ENCODE data around the gene ARHGAP10.
"Not testable (repeated sequence)": the region's sequence is repeated elsewhere in the genome, so short reads cannot be mapped to it uniquely, and the experiment has no call there.

Gene ARHGAP10

DNA sequence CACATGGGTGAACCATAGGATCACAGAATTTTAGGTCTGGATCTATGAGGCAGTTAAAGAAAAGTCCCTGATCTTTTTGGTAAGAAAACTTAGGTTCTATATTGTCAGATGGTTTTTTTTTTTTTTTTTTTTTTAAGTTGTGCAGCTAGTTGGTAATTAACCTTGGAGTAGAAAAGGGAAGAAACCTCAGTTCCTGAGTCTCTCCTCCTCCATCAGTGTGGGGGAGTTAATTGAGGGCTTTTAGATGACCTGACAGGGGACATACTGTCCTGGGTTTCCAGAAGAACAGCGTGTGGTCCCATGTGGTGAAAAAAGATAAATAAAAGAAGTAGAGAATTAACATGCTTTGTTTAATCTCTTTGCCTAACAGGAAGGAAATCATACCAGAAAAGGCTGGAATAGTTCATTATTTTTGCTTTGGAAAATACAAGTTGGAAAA, 123.7 kb downstream of the ARHGAP10 start:
- no peak for DNase-seq

DNA sequence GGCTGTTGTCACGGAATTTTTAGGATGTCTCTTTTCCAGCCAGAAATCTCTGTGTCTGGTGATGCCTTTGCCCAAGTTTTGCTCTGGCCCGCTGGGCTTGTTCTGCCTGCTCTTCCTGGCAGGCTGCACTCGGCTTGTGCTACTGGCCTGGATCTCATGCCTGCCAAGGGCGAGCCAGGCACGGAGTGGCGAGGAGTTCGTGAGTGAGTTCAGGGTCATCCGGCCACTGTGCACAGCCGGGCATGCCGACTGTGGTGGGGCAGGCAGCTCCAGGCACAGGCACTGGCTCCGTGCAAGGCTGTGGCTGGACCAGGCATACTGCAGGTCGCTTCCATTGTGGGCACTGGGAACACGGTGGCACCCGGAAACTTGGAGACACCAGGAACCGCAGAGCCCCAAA, 129.1 kb downstream of the ARHGAP10 start:
- DNase-seq, result no peak

DNA sequence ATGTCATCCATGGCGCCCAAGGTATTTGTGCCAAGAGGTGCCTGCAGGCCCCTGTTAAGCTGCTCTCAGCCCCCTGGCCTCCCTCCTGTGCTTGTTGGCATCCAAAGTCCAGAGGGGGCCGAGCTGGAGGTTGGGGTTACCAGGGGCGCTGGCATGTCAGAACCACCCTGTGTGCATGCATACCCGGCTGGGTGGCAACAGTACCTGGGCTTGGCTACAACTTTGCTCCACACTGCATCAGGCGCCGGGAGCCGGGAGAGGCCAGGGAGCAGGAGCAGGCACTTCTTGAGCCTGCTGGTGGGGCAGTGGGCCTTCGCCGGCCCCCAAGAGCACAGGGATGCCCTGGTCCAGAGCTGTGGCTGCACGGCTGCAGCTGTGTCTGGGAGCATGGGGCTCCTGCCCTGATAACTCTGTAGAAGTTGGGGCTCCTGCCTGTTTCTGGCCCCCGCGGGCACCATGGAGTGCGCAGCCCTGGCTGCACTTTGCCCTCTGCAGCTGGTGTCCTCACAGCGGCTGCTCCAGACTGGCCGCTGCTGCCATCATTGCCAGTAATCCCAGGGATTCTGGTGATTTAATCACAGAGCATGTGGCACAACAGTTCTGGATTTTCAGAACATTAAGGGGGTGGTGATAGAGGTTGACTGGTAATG, 130.3 kb downstream of the ARHGAP10 start:
- DNase-seq, result no peak

DNA sequence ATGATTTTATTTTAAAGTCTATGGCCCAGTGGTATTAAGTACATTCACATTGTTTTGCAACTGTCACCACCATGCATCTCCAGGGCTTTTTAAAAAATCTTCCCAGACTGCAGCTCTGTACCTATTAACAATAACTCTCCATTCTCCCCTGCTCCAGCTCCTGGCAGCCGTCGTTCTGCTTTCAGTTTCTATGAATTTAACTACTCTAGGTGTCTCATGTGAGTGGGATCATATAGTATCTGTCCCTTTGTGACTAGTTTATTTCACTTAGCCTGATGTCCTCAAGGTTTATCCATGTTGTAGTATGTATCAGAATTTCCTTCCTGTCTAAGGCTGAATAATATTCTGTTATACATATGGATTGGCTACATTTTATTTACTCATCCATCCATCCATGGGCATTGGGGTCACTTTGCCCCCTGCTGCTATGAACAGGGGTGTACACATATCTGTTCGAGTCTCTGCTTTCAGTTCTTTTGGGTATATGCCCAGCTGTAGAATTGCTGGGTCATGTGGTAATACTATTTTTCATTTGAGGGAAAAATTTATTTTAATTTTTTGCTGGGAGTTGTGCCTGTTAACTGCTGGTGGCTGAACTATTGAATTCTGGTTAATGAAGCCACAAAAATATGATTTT, 131.3 kb downstream of the ARHGAP10 start:
- DNase-seq, result no peak

DNA sequence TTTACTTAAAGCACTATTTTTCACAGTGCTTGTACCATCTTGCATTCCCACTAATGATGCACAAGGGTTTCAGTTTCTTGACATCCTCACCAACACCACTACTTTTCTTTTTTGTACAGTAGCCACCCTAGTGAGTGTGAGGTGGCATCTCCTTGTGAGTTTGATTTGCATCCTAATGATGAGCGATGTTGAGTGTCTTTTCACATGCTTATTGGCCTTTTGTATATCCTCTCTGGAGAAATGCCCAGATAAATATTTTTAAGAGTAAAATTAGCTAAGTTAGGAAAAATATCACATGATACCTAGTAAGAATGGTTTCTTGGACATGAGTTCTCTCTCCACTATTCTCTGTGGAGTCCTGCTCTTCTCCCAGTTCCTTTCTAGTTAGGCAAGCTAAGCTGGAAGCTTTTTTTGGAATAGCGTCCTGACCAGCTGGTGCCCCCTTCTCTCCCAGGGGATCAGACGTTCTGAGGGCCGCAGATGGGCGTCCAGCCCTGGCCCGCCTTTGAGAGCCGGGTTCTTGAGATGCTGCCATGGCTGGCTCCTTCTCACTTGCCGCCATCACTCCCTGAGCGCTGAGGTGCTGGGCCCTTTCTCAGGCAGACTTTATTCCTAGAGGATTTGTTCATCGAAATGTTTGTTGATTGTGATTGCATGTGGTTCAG, 132.1 kb downstream of the ARHGAP10 start:
- DNase-seq, result peak; percentile 19

DNA sequence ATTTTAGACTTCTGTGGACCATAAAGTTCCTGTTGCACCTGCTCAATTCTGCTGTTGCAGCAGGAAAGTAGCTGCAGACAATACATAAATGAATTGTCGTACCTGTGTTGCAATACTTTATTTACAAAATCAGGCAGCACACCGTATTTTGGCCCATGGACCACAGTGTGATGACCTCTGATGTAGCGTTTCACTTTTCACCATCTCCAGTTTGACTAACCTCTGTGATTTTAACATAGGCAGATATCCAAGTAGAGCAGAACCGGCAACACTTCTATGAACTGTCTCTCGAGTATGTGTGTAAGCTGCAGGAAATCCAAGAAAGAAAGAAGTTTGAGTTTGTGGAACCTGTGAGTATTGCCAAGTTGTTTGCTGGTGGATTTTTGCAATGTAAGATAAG, 132.7 kb downstream of the ARHGAP10 start:
- DNase-seq, result no peak

DNA sequence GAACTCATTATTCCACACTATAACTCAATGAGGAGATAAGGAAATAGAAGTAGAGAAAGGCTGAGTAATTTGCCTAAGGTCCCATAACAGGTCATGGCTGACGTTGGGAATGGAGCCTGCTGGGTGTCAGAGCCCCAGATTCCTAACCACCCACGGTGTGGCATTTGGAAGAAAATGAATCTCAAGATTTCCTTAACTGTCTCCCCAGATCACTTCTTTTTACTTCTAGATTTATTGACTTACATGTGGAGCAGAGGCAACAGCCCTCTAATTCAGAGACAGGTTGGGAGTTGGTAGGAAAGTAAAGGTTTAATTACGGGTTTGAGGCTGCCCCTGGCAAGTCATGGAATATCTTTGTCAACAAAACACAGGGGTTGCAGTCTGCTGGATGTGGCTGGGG, 134.0 kb downstream of the ARHGAP10 start:
- no peak for DNase-seq

DNA sequence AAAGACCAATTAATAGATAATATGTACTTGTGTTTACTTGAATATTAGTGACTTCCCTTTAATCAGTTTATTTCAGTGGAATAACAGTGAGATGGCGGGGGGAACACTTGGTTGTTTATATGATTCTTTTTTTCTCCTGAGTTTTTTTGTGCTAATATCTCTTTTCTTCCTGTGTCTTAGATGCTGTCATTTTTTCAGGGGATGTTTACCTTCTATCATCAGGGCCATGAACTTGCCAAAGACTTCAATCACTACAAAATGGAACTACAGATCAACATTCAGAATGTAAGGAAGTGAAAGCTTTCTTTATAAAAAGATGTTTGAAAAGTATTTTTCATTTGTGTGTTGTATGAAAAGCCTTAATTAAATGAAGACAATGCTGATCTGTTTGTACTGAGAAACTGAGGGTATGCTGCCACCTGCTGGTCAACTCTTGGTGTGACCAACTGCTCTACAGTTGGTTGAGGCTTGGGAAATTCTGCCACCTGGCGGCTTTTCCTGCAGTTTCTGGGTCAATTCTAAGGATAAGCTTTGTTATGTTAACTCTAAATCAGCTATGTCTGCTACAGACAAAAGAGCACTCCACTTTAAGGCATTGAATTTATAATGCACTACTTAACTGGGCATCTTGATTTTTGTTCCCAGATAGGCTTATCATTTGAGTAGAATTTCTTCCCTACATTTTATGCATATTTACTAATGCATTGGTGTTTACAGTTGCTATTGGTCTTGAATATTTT, 134.8 kb downstream of the ARHGAP10 start:
- peak; percentile 63 for DNase-seq

DNA sequence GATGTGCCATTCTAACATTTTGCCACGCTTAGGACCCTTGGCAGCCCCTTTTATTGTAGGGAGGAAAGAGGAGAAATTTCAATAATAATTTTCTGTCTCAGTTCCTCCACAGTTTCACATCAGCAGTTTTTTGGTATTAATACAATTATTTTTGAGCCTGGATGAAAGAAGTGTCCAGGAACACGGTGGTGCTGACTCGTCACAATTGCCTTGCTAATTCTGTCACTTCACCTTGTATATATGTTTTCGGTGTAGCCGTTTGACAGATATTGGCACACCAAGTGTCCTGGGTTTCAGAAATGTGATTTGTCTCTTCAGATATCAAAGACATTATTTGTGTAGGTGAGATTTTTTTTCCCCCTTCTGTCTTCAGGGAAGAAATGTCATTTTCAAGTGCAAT, 142.2 kb downstream of the ARHGAP10 start:
- DNase-seq, result no peak

DNA sequence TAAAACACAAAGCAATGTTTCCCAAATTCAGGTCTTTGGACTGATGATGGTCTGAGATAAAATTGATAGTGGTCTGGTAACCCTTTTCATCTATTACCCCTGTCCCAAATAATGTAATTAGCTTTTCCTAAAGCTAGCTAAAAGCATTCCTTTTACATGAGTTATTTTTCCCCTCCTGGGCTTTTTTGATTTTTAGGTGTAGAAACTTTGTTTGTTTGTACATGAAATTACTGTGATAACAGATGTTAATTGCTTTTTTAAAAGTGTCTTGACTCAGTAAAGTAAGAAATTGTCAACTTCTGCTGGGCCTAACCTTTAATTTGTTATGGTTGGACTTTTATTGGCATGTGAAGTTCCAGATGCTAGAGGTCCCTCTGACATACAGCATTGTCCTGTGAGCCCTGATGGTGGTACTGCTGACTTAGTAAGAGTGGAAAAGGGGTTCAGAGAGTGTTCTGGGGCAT, 145.5 kb downstream of the ARHGAP10 start:
- no peak for DNase-seq

DNA sequence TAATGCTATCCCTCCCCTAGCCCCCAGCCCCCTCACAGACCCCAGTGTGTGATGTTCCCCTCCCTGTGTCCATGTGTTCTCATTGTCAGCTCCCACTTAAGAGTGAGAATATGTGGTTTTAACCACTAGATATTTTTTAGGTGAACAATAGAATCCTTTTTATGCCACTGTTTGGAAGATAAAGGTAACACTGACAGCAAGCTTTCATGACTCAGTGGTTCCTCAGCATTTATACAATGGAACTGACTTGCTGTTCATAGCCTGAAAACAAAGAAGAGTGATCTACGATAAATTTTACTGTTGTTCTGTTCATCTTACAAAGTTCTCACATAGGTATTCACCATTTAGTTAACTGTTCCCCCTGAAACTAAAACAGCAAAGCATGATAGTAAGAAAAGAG, 147.8 kb downstream of the ARHGAP10 start:
- DNase-seq, result no peak

DNA sequence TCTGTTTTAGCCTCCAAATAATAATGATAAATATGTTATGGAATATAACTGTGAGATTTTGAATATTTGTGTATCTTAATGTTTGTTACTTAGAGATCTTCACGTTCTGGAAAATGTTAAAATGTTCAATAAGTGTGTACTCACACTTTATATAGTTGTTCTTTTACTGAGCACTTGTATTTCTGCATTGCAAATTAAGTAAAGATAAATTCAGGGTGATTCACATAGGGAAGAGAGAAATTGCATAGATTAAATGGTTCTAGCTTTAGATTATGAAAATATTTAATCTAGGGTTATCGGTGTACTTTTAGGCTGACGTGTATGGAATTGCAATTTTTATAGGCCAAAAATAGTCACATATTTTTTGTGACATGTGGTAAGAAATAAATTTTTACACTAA, 148.6 kb downstream of the ARHGAP10 start:
- no peak for DNase-seq

DNA sequence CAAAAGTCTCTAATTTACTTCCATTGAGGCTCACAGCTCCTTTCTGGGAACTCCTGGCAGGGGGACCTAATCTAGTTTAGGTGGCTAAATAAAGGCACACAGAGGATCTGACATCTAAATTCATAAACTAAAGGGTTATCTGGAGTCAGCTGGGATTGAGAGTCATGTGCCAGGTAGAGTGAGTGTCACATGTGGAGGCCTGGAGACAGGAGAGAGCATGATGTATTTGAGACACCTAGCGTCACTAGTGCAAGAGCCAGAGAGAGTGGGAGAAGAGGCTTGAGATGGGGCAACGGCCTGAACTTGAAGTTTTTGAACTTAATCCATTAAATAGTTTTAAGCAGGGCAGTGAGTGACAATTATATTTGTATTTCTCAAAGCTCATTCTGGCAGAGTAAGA, 152.6 kb downstream of the ARHGAP10 start:
- DNase-seq, result no peak

DNA sequence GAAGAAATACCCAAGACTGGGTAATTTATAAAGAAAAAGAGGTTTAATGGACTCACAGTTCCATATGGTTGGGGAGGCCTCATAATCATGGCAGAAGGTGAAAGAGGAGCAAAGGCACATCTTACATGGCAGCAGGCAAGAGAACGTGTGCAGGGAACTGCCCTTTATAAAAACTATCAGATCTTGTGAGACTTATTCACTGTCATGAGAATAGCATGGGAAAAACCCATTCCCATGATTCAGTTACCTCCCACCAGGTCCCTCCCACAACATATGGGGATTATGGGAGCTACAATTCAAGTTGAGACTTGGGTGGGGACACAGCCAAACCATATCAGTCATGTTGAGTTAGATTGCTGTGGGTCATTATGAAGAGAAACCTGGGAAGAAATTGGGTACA, 153.3 kb downstream of the ARHGAP10 start:
- not testable (repeated sequence) for DNase-seq

DNA sequence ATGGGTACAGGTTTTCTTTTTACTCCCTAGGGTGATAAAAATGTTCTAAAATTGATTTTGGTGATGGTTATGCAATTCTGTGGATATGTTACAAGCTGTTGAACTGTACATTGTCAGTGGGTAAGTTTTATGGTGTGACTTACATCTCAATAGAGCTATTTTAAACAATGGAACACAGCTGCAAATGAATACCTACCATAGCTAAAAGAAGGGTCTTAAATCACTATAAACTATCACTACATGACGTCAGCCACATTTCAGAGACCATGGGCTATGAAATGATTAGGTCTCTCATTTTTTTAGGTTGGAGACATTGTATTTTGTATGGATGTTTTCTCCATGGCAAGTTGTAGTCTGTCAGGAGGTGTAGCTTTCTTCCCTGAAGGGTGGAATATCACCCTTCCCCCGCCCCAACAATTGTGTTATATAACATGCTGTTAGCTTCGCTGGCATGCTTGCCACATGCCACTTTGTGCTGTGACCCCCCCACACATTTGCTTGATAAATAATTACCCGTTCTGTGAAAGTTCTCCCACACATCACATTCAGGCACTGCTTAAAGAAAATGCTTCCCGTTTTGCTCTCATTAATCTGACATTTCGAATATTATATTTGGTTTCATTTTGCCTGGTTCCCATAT, 159.7 kb downstream of the ARHGAP10 start:
- no peak for DNase-seq

DNA sequence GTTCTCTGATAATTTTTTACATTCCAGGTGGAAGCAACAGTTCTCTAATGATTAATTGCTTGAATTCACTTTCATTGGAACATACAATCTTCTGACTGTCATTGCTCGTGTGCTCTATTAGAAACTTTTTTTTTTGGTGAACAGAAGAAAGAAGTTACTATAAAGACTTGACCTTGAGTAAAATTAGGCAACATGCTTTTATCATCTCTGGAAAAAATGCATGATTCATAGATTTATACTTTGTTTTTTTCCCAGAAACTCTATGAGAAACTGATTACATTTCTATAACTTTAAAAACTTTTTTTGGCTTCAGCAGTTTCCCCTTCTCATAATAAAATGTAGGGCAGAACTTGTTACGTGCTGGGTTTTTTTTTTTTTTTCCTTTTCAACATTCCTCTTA, 167.6 kb downstream of the ARHGAP10 start:
- DNase-seq, result peak; percentile 47

DNA sequence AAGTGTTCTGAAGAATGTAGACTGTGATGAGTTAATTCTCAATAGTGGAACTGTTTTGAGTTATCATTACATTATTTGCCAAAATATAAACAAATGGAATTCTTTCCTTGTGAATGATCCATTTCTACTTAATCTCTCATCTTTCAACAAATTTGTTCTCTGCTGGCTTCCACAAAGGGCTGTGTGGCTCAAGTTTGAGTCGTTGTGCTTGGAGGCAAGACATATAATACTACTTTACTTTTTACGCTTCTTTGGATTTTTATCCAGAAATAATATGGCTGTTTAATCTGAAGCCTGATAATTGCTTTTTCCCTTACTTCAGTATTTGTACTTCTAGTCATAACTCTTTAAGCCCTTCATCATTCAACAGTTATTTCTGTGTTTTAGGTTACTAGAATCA, 169.5 kb downstream of the ARHGAP10 start:
- peak; percentile 9 for DNase-seq

DNA sequence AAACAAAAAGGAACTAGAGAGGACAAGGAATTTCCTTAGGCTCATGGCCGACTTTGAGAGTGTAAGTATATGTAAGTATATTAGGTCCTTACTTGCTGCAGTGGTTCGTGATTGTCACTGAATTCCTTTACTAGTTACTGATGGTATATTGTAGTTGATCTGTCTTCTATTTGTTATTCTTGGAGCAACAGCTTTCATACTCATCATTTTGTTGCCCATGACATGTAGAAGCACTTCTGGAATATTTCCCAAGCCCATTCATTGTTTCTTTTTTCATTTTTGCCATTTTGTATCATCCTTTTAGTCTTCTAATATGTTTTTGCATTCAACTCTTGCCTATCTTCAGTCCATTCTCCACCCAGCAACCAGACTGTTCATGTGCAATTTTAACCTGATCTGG, 170.0 kb downstream of the ARHGAP10 start:
- peak; percentile 5 for DNase-seq

DNA sequence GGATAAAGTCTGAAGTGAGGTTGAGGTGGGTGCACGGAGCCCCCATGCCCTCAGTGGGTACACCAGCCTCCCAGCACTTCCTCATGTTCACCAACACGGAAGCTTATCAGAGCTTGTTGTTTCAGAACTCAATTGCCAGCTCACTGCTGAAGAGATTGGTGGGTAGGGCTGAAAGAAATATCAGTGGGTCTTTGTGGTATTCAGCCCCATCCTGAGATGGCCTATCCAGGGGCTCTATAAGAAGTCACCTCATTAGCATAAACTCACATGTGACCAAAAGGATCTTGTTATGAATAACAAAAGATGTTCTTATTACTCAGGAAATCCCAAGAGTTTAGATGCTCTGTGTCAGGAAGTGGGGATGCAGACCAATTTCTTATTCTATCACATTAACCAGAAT, 177.3 kb downstream of the ARHGAP10 start:
- DNase-seq, result no peak

DNA sequence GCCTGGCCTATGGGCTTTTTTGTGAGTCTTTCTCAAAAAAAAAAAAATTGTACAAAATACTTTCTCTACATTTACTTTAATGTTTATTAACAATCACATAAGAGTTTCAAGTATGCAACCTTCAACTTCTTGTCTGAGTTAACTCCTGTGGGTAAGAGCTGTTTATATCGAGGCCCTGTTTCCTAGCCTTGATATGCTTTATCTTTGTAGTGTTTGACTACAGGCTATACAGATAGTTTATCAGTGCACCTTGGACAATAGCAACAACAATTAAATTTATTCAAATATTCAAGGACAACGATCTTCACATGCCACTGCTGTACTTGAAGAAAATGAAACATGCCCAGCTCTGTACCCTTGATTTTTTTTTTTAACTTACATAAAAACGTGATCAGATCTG, 178.4 kb downstream of the ARHGAP10 start:
- no peak for DNase-seq

DNA sequence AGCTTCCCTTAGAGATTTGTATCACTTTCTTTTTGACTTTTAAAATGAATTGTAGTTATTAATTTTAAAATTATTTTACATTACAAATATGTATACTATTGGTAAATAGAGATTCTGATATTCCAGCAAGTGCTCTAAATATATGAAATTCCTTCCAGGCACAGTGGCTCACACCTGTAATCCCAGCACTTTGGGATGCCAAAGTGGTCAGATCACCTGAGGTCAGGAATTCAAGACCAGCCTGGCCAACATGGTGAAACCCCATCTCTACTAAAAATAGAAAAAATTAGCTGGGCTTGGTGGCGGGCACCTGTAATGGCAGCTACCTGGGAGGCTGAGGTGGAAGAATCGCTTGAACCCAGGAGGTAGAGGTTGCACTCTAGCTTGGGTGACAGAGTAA, 180.2 kb downstream of the ARHGAP10 start:
- not testable (repeated sequence) for DNase-seq

DNA sequence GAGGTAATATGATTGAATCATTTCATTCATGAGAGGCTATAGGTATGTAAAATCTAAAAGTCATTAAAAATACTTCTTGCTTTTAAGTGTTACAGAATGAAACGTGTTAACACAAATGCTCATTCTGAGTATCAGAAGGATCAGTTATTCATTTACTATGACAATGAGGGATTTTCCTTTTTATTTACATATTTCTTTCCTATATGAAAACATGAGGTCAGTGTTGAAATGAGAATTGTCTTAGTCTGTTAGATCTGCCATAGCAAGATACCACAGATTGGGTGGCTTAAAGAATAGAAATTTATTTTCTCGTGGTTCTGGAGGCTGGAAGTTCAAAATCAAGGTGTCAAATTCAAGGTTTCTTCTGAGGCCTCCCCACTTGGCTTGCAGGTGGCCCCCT, 181.2 kb downstream of the ARHGAP10 start:
- DNase-seq, result no peak

DNA sequence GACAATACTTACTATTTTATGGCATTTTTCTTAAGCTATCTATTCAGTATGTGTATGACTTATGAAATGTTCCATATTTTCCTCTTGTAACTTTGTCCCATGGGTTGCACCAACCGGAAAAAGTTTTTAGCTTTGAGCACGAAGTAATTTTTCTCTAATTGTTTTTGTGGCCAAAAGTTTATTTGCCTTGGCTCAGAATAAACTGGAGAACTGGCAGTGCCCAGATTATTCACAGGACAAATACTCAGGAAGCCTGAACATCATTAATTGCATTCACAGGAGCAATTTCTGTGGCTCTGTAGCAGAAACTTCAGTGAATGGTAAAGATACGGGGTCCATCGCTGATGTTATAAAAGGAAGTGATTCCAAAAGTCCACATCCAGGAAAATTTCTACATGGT, 184.5 kb downstream of the ARHGAP10 start:
- no peak for DNase-seq

All from HCEC 1CT (cell line).